SU-DHL-6 (cell line): ENCODE measurements around the gene GALNT16.

ENCODE experiments used
- H2AFZ ChIP-seq: fragments of 200-600 bp; sonication (generic); 2 replicates; pipeline ENCODE4 v1.6.1; 2014; ENCODE audit warnings: low read depth, mild to moderate bottlenecking, moderate library complexity, mixed read lengths, antibody characterized with exemption, low read length; ENCODE audit not compliant: severe bottlenecking
- H3F3A ChIP-seq: fragments of 200-600 bp; shearing (Covaris generic); 2 replicates; pipeline ENCODE4 v1.6.0; 2016; ENCODE audit warnings: antibody characterized with exemption, mild to moderate bottlenecking; ENCODE audit not compliant: insufficient read depth
- H3K27ac ChIP-seq: fragments of 200-600 bp; sonication (generic); 2 replicates; pipeline ENCODE4 v1.5.1; 2016; ENCODE audit warnings: low read depth, mild to moderate bottlenecking, low read length, moderate library complexity, mixed read lengths
- H3K27me3 ChIP-seq: fragments of 200-600 bp; sonication (generic), shearing (Covaris generic); 2 replicates; pipeline ENCODE4 v1.6.0; 2014; ENCODE audit warnings: mild to moderate bottlenecking, low read length
- H3K36me3 ChIP-seq: fragments of 200-600 bp; sonication (generic); 2 replicates; pipeline ENCODE4 v1.6.1; 2014; ENCODE audit warnings: mild to moderate bottlenecking, low read length, mixed read lengths
- H3K4me2 ChIP-seq: fragments of 300-600, 200-600 bp; shearing (Covaris generic), sonication (generic); 2 replicates; pipeline ENCODE4 v1.6.0; 2014; ENCODE audit warnings: low read length, low read depth, mild to moderate bottlenecking; ENCODE audit not compliant: poor library complexity, severe bottlenecking
- H3K4me3 ChIP-seq: fragments of 200-600 bp; sonication (generic); 2 replicates; pipeline ENCODE4 v1.5.1; 2014; ENCODE audit warnings: antibody characterized with exemption, low read length, mild to moderate bottlenecking, mixed read lengths; ENCODE audit not compliant: insufficient read depth, poor library complexity, severe bottlenecking
- H3K79me2 ChIP-seq: fragments of 200-600 bp; sonication (generic); 2 replicates; pipeline ENCODE4 v1.6.1; 2014; ENCODE audit warnings: mild to moderate bottlenecking, low read length, moderate library complexity; ENCODE audit not compliant: insufficient read depth
- H3K9ac ChIP-seq: fragments of 200-600 bp; sonication (generic); 2 replicates; pipeline ENCODE4 v1.7.0; 2014; ENCODE audit warnings: mild to moderate bottlenecking, low read length
- H3K9me2 ChIP-seq: fragments of 200-600 bp; sonication (generic); replicated peaks from 2 replicates; pipeline ENCODE4 v1.6.1; 2014; ENCODE audit warnings: low read length; ENCODE audit not compliant: insufficient read depth
- H3K9me3 ChIP-seq: fragments of 200-600 bp; sonication (generic); 2 replicates; pipeline ENCODE4 v1.6.1; 2014; ENCODE audit warnings: low read length, mixed read lengths; ENCODE audit not compliant: insufficient read depth
- H4K20me1 ChIP-seq: fragments of 200-600 bp; sonication (generic); 2 replicates; pipeline ENCODE4 v1.6.1; 2014; ENCODE audit warnings: low read depth, mild to moderate bottlenecking, antibody characterized with exemption, low read length, moderate library complexity, mixed read lengths
- EZH2phosphoT487 ChIP-seq: fragments of 200-600 bp; sonication (generic), shearing (Covaris generic); conservative IDR thresholded peaks from 2 replicates; pipeline ENCODE4 v1.6.1; 2018; ENCODE audit warnings: mild to moderate bottlenecking, antibody characterized with exemption, low read length, moderate library complexity, mixed read lengths
- TF ChIP-seq, protein P1 (sequence below): fragments of 200-600 bp; sonication (generic); IDR thresholded peaks from one replicate; pipeline ENCODE4 v1.5.1; 2017; ENCODE audit warnings: antibody characterized with exemption, mild to moderate bottlenecking, low read length, moderate library complexity; ENCODE audit not compliant: insufficient read depth, poor library complexity, severe bottlenecking

GALNT16 gene

DNA sequence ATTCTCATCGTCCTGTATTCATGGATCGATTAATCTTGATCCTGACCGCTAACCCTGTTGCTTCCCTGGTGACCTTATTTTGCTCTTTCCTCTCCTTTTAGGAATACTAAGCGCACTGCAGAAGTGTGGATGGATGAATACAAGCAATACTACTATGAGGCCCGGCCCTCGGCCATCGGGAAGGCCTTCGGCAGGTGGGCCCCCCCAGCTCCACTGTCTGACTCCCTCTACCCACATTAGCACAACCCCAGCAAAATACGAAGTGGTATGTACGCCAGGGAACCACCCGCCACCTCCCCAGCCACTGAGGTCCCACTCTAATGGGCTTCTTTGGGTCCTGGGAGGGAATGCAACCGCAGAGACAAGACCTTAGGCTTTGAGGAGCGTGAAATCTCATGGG, 79.5 kb downstream of the GALNT16 start:
- Histone ChIP-seq H2AFZ (no peak overlapping the region), H3K4me2 (no peak overlapping the region), H3K9me2 (no peaks in the 10 kb centered on the region), H3F3A (no peaks in the 10 kb centered on the region), H3K9me3 (no peaks in the 10 kb centered on the region), H4K20me1 (no peaks in the 10 kb centered on the region), H3K27ac (no peak overlapping the region), H3K79me2 (no peaks in the 10 kb centered on the region), H3K27me3 (no peaks in the 10 kb centered on the region), H3K9ac (no peak overlapping the region), H3K4me3 (no peak overlapping the region), H3K36me3 (no peaks in the 10 kb centered on the region)
- TF ChIP-seq, protein P1, sequence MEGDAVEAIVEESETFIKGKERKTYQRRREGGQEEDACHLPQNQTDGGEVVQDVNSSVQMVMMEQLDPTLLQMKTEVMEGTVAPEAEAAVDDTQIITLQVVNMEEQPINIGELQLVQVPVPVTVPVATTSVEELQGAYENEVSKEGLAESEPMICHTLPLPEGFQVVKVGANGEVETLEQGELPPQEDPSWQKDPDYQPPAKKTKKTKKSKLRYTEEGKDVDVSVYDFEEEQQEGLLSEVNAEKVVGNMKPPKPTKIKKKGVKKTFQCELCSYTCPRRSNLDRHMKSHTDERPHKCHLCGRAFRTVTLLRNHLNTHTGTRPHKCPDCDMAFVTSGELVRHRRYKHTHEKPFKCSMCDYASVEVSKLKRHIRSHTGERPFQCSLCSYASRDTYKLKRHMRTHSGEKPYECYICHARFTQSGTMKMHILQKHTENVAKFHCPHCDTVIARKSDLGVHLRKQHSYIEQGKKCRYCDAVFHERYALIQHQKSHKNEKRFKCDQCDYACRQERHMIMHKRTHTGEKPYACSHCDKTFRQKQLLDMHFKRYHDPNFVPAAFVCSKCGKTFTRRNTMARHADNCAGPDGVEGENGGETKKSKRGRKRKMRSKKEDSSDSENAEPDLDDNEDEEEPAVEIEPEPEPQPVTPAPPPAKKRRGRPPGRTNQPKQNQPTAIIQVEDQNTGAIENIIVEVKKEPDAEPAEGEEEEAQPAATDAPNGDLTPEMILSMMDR = no peak
- TF ChIP-seq EZH2phosphoT487 = no peak

DNA sequence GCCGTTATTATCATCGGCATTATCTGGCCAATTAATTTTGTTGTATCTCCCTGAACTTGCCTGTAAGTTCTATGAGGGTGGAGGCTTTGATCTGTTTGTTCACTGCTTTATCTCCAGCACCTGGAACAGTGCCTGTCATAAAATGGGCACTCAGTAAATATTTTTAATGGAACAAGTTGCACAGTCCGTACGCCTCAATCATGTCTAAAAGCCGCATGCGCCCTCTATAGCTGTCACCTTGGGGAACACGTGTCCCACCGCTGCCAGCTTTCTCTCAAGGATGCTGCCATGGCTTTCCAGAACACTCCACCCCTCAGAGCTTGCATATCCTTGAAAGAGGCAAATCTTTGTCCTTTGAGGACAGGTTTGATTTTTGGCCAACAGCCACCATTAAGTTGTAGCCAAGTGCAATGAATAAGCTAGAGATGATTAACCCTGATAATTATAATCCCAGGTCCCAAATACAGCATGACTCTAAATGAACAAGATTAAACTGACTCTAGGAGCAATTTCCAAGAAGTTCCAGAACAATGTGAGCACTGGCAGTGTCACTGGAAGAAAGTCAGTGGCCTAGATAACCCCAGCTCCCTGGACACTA, 83.1 kb downstream of the GALNT16 start:
- Histone ChIP-seq H3F3A (no peaks in the 10 kb centered on the region), H2AFZ (no peak overlapping the region), H3K79me2 (no peaks in the 10 kb centered on the region), H3K4me2 (no peak overlapping the region), H3K36me3 (no peaks in the 10 kb centered on the region), H3K9ac (no peak overlapping the region), H3K4me3 (no peak overlapping the region), H3K27ac (no peak overlapping the region), H4K20me1 (no peaks in the 10 kb centered on the region), H3K9me2 (no peaks in the 10 kb centered on the region), H3K9me3 (no peaks in the 10 kb centered on the region), H3K27me3 (no peaks in the 10 kb centered on the region)
- no peak for TF ChIP-seq EZH2phosphoT487
- TF ChIP-seq, protein P1 = no peak

DNA sequence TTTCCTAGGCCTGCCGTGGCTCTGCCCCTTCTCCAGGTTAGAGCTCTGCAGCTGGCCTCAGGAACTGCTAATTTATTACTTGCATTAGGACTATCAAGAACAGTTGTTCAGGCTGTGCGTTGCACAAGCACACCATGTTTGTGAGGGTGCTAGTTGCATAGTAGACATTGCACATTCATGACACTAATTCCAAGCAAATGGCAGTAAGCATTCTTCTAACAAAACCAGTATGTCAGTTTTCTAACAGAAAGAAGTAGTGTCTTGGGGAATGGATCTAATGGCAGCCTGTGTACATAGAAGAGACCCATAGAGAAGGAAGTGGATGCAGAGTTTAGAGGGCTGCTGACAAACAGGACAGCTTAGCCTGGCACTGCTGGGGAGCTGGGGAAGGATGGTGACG, 84.2 kb downstream of the GALNT16 start:
- H3K9me2 ChIP-seq = no peaks in the 10 kb centered on the region
- TF ChIP-seq, protein P1 = no peak
- no peak for TF ChIP-seq EZH2phosphoT487
- no peak overlapping the region for H3K9ac ChIP-seq
- H3K4me3 ChIP-seq = no peak overlapping the region
- no peaks in the 10 kb centered on the region for H3K27me3 ChIP-seq
- H3K79me2 ChIP-seq = no peaks in the 10 kb centered on the region
- H3K36me3 ChIP-seq = no peaks in the 10 kb centered on the region
- H4K20me1 ChIP-seq = no peaks in the 10 kb centered on the region
- no peak overlapping the region for H3K4me2 ChIP-seq
- no peak overlapping the region for H2AFZ ChIP-seq
- no peaks in the 10 kb centered on the region for H3K9me3 ChIP-seq
- no peaks in the 10 kb centered on the region for H3F3A ChIP-seq
- H3K27ac ChIP-seq = no peak overlapping the region
